Vagina (tissue), 2 donors: Measurements from ENCODE around the gene QSOX1.

Experiments
- CTCF ChIP-seq, 3 experiments: fragments of 450-650 bp in 2 of 3; fragments of 200-600 bp in 1 of 3; sonication (generic) in 1 of 3; IDR thresholded peaks; one replicate each; pipeline ENCODE4 v1.5.1; 2017 to 2019; ENCODE audit warnings: antibody characterized with exemption in 3 of 3, mild to moderate bottlenecking in 2 of 3, moderate library complexity in 2 of 3
- POLR2A ChIP-seq, 2 donors: fragments of 450-650 bp; IDR thresholded peaks; one replicate each; pipeline ENCODE4 v1.6.1; 2017; ENCODE audit warnings: antibody characterized with exemption in 2 of 2, mild to moderate bottlenecking in 2 of 2, moderate library complexity in 2 of 2
- POLR2AphosphoS5 ChIP-seq, 2 donors: sonication (generic); formaldehyde crosslinking; IDR thresholded peaks; one replicate each; pipeline ENCODE4 v1.9.0; 2017; ENCODE audit warnings: antibody characterized with exemption in 2 of 2, mild to moderate bottlenecking in 2 of 2, low read depth in 1 of 2; ENCODE audit not compliant: insufficient read depth in 1 of 2

DNA sequence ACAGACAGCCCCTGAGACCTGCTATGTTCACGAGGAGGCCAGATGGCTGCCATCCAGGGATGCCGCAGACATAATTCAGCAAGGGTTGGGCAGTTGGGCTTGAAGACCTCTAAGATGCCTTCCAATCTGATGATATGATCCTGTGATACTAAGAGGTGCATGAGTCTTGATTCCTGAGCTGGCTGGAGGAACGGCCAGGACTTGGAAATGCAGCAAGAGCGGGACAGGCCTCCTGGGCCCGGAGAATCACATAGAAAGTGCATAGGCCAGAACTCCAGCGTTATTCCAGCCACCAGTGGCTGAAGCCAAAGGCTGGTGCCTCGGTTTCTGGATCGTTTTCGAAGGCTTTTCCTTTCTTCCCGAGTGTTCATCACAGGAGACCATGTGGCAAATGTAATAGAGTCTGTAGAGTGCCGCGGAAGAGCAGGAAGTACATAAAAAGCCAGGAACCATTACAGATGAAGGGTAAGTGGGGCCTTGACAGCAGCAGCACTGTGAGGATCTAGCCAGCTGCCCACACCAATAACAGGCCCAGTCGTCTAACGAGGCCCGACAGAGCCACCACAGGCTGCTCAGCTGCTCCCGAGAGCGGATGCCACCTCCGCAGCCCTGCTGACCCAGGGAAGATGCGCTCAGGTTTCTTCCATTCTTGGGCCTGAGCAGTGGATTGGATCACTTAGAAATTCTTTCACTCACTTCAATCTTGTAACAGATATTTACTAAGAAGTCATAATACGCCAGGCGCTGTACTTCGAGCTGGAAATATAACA, 61.4 kb downstream of the QSOX1 start:
- TF ChIP-seq CTCF (IDR thresholded peaks at IDR 0.05) (no peak), POLR2AphosphoS5 (IDR thresholded peaks at IDR 0.05; ENCODE audit: insufficient read depth in 1 of 2, low read depth in 1 of 2) (no peak), POLR2A (IDR thresholded peaks at IDR 0.05) (no peak)
